ENCODE measurements around the gene SYNDIG1.
"Not testable (repeated sequence)": the region's sequence is repeated elsewhere in the genome, so short reads cannot be mapped to it uniquely, and the experiment has no call there.

Gene SYNDIG1

GRCh38 chr20:24501764-24502556 lies 32.5 kb downstream of the SYNDIG1 start:
- ATAC-seq (replicated peaks) (no peak), DNase-seq (no peak)
- H3K27me3 Mint-ChIP-seq = peaks cover 0 to 15% of the 10 kb centered on the region in 2 donors
- H3K27ac Mint-ChIP-seq = no peak overlapping the region
- no peaks in the 10 kb centered on the region for H3K4me1 Mint-ChIP-seq
- H3K36me3 Mint-ChIP-seq = no peaks in the 10 kb centered on the region
- H3K4me3 Mint-ChIP-seq = no peak overlapping the region
- no peaks in the 10 kb centered on the region for H3K9me3 Mint-ChIP-seq

- Mint-ChIP-seq H3K4me3 (no peak overlapping the region), H3K9me3 (no peaks in the 10 kb centered on the region), H3K27me3 (peaks cover under 1 to 15% of the 10 kb centered on the region in 2 donors), H3K36me3 (no peaks in the 10 kb centered on the region), H3K27ac (no peak overlapping the region), H3K4me1 (no peaks in the 10 kb centered on the region)
- ATAC-seq (replicated peaks) (no peak), DNase-seq (no peak)
Observed at GRCh38 chr20:24502661-24503060, 33.2 kb downstream of the SYNDIG1 start.

DNA sequence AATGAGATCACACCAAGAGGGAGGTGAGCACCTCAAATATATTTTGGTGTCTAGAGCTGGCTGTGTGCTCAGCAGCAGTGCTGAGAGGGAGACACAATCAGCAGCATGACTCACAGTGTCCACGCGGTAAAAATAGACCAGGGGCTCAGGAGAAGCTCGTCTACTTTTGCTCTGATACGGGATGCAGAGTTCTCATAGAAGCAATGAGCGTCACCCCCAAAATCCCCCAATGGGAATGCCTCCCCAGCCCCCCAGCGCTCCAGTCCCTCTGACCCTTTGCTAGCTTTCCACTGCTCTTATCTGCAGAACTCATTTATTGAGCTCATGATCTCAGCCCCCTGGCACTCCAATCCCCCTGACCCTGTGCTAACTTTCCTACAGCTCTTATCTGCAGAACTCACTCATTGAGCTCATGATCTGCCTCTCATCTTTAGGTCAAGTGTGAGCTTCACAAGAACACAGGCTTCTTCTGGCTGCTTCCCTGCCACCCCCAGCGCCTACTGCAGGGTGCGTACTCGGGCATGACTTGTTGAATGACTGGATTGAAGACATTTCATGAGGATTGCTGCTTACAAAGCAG lies 34.0 kb downstream of the SYNDIG1 start:
- H3K27ac Mint-ChIP-seq = no peak overlapping the region
- no peaks in the 10 kb centered on the region for H3K9me3 Mint-ChIP-seq
- no peaks in the 10 kb centered on the region for H3K36me3 Mint-ChIP-seq
- H3K4me1 Mint-ChIP-seq = no peaks in the 10 kb centered on the region
- H3K27me3 Mint-ChIP-seq = peaks cover 5 to 15% of the 10 kb centered on the region in 2 donors
- DNase-seq = no peak
- ATAC-seq (replicated peaks) = no peak
- no peak overlapping the region for H3K4me3 Mint-ChIP-seq

DNA sequence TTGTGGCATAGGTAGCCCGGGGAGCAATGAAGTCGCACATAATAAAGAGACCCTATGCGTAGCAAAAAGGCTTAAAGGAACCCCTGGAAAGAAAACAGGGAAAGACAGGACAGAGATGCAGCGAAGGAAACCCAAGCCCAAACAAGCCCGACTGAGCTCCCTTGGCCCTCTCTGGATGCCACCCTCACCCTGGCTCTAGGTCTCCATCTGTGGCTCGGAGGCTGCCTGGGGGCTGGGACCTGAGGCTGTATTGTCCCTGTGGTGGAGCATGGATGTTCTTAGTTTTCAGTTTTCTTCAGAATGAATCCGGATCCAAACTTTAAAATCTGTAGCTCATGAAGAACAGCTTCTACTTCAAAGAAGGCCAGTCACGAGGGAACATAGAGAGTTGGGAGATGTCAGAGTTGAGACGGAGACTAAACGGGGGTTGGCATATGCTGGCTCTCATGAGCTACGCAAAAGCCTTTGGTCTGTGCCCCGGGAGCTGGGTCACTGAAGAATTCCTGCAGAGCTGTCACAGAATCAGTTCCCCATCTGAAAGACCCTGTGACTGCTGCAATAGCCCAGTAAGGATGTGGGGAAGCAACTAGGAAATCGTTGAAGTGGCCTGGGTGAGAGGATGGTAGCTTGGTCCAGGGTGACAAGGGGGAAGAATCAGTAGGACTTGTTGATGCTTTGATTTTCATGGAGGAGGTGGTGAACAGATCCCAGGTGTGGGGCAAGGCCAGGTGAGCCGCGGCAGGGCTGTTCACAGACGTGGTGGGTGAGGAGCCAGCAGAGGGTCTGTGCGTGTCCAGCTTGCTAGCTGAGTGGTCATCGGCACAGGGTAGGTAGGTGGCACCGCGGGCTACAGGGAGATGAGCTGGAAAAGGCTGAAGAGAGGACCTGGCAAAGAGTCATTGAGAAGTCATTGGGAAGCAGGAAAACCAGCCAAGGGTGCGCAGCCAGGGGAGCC lies 35.2 kb downstream of the SYNDIG1 start:
- H3K9me3 Mint-ChIP-seq = no peaks in the 10 kb centered on the region
- no peaks in the 10 kb centered on the region for H3K4me1 Mint-ChIP-seq
- H3K27ac Mint-ChIP-seq = no peak overlapping the region
- ATAC-seq (replicated peaks) = no peak
- H3K4me3 Mint-ChIP-seq = no peak overlapping the region
- no peak for DNase-seq
- H3K36me3 Mint-ChIP-seq = no peaks in the 10 kb centered on the region
- H3K27me3 Mint-ChIP-seq = peaks cover 5 to 15% of the 10 kb centered on the region in 2 donors

DNA sequence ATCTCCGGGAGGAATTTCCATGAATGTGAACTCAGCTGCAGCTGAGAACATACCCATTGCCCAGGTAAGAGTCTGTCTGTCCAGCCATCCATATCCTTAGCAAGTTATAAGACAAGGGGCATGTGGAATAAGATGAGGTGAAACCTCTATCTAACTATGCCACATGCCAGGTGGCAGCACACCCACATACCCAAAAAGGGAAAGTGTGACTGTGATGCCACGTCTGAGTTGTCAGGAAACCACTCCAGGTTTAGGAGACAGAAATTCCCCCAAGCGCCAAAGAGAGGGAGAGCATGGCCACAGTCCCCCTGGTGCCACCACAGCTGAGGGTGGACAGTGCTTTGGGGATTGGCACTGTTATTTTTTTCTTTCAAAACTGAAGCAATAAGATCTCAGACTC lies 36.7 kb downstream of the SYNDIG1 start:
- Mint-ChIP-seq H3K4me3 (no peak overlapping the region), H3K27ac (no peak overlapping the region), H3K4me1 (no peaks in the 10 kb centered on the region), H3K36me3 (no peaks in the 10 kb centered on the region), H3K9me3 (no peaks in the 10 kb centered on the region), H3K27me3 (peaks cover 5 to 15% of the 10 kb centered on the region in 2 donors)
- DNase-seq (no peak), ATAC-seq (replicated peaks) (no peak)

DNA sequence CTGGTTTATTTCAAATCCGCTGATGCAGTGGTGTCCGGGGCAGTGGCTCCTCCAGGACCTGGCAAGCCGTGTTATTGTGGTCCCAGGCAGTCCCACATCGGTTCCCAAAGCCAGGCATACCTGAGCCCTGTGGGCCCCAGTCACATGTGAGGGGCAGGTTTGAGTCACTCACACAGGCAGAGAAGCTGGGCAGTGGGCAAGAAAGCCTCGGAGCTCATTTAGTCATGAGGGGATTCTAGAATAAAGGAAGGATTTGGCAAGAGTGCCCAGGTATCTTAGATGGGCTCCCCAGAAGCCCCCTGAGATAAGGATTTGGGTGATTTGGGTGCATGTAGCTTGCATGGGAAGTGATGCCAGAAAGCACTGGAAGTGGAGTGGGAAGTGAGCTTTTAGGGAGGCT lies 37.3 kb downstream of the SYNDIG1 start:
- Mint-ChIP-seq H3K4me1 (no peaks in the 10 kb centered on the region), H3K27me3 (peaks cover 5 to 15% of the 10 kb centered on the region in 2 donors), H3K27ac (no peak overlapping the region), H3K9me3 (no peaks in the 10 kb centered on the region), H3K36me3 (no peaks in the 10 kb centered on the region), H3K4me3 (no peak overlapping the region)
- DNase-seq = no peak
- ATAC-seq (replicated peaks) = no peak

DNA sequence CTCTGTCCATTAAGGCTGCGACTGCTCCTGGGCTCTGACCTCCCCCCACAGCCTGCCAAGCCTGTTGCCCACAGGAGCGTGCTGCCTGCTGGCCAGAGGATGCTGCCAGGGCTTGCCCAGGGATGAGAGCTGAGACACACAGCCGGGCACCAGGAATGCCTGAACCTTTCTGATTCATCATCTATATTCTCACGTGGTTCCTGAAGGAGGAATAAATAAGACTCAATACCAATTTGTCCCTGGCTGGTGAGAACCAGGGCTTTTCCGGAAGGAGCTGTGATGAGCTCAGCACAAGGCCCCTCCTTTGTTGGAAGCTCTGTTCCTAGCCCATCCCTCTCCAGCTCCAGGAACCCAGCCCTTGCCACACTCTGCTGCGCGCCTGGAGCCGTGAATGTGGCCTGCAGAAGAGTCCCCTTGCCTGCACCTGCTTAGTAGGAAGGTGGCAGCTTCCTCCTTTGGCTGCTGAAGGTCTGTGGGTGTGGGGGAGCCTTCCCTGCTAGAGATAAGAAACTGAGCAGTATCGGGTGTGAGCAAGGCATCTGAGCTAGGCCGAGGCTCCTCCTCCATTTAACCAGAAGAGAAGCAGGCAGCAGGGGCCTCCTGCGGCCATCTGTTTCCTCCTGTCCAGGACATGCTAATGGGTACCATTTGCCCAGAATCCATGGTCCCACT lies 37.9 kb downstream of the SYNDIG1 start:
- no peaks in the 10 kb centered on the region for H3K36me3 Mint-ChIP-seq

GRCh38 chr20:24512441-24512840 lies 43.0 kb downstream of the SYNDIG1 start:
- not testable (repeated sequence) for H3K4me3 Mint-ChIP-seq; ATAC-seq (replicated peaks); H3K27ac Mint-ChIP-seq; H3K36me3 Mint-ChIP-seq; DNase-seq; H3K9me3 Mint-ChIP-seq; H3K27me3 Mint-ChIP-seq; H3K4me1 Mint-ChIP-seq

More for the DNA sequence above, 37.9 kb downstream of the SYNDIG1 start:
- ATAC-seq (replicated peaks) (peak in 1 of 2 donors; percentile 52), DNase-seq (no peak)
- Mint-ChIP-seq H3K27ac (no peak overlapping the region), H3K27me3 (peaks cover 5 to 15% of the 10 kb centered on the region in 2 donors), H3K4me1 (no peaks in the 10 kb centered on the region), H3K9me3 (no peaks in the 10 kb centered on the region), H3K4me3 (no peak overlapping the region)

DNA sequence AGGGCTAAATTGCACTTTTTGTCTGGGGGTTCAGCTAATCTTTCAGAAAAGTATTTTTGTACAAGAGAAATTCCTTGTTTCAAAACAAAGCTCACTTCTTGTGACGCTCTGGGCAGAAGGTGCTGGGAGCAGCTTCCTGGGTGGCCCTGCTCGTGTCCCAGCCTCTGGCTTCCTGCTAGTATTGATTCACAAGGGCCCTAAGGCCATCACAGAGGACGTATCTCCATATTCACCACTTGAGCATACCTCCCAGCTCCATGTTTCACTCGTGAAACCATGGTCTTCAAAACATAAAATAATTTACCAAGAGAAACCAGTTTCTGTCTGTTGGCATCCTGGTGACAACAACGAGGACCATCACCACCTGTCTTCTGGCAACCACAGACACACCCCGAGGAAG lies 49.1 kb downstream of the SYNDIG1 start:
- no peak overlapping the region for H3K27ac Mint-ChIP-seq
- H3K27me3 Mint-ChIP-seq = no peaks in the 10 kb centered on the region
- peaks cover 0 to 4% of the 10 kb centered on the region in 2 donors for H3K4me1 Mint-ChIP-seq
- H3K9me3 Mint-ChIP-seq = no peaks in the 10 kb centered on the region
- ATAC-seq (replicated peaks) (no peak), DNase-seq (no peak)
- no peak overlapping the region for H3K4me3 Mint-ChIP-seq
- no peaks in the 10 kb centered on the region for H3K36me3 Mint-ChIP-seq

DNA sequence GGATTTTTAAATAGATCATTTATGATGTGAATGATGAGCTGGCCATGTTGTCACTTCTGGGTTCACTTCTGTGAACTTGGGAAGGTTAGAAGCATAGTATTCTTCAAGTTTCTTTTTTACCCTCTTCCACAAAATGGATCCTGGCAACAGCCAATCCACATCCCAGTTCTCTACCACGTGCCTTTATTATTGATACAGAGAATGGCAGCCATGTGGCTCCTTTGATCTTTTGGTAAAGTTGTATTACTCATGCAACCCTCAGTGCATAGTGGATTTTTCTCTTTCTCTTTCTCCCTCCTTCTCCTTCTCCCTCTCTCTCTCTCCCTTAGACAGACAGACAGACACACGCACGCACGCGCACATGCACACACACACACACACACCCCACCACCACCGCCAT lies 50.0 kb downstream of the SYNDIG1 start:
- H3K36me3 Mint-ChIP-seq = no peaks in the 10 kb centered on the region
- ATAC-seq (replicated peaks) = no peak
- no peak overlapping the region for H3K4me3 Mint-ChIP-seq
- H3K9me3 Mint-ChIP-seq = no peaks in the 10 kb centered on the region
- H3K27me3 Mint-ChIP-seq = no peaks in the 10 kb centered on the region
- peaks cover 0 to 4% of the 10 kb centered on the region in 2 donors for H3K4me1 Mint-ChIP-seq
- no peak for DNase-seq
- H3K27ac Mint-ChIP-seq = no peak overlapping the region

DNA sequence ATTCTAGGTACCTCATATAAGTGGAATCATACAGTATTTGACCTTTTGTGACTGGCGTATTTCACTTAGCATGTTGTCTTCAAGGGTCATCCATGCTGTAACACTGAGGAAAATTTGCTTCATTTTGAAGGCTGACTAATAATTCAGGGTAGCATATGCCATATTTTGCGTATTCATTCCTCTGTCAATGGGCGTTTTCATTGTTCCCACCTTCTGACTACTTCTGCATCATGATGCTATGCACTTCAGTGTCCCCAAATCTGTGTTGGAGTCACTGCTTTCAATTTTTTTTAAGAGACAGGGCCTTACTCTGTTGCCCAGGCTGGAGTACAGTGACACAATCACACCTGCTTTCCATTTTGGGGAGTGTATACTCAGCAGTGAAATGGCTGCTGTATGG lies 51.6 kb downstream of the SYNDIG1 start:
- Mint-ChIP-seq H3K27me3 (no peaks in the 10 kb centered on the region), H3K4me3 (no peak overlapping the region), H3K36me3 (no peaks in the 10 kb centered on the region), H3K9me3 (no peaks in the 10 kb centered on the region), H3K4me1 (peaks cover 0 to 4% of the 10 kb centered on the region in 2 donors), H3K27ac (no peak overlapping the region)
- ATAC-seq (replicated peaks) (no peak), DNase-seq (no peak)

GRCh38 chr20:24522452-24523330 lies 53.3 kb downstream of the SYNDIG1 start:
- no peaks in the 10 kb centered on the region for H3K9me3 Mint-ChIP-seq
- DNase-seq = no peak
- H3K36me3 Mint-ChIP-seq = no peaks in the 10 kb centered on the region
- no peak overlapping the region for H3K27ac Mint-ChIP-seq
- no peaks in the 10 kb centered on the region for H3K27me3 Mint-ChIP-seq
- no peak overlapping the region for H3K4me3 Mint-ChIP-seq
- peaks cover 0 to 4% of the 10 kb centered on the region in 2 donors for H3K4me1 Mint-ChIP-seq
- no peak for ATAC-seq (replicated peaks)

DNA sequence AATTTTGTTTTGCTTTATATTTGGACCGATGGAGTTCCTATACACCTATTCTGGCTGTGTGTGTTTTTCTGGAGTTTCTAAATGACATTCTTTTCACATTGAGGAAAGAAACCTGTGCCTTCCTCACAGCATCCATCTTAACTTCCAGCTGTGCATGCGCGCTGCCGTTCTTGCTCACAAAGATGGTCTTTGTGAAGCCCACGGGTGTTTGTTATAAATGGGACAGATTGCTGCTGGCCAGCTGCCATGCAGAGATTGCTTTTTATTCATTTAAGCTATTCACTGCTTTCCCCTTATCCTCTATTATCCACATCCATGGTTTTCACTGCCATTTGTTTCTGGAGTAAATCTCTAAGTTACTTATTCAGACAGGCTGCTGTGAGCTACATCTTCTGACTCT lies 54.2 kb downstream of the SYNDIG1 start:
- Mint-ChIP-seq H3K27me3 (no peaks in the 10 kb centered on the region), H3K4me3 (no peak overlapping the region), H3K4me1 (peaks cover 0 to 4% of the 10 kb centered on the region in 2 donors), H3K27ac (no peak overlapping the region), H3K9me3 (no peaks in the 10 kb centered on the region), H3K36me3 (no peaks in the 10 kb centered on the region)
- DNase-seq (no peak), ATAC-seq (replicated peaks) (no peak)
